NCI-H1694 treated with DMSO at 0.1 percent for 48 hours (cell line): Measurements from ENCODE around the gene NRIP1.

ENCODE experiments used
- DNase-seq: peaks from one replicate; lab custom pipeline; 2025; lab: John Stamatoyannopoulos, UW

NRIP1 gene, protein sequence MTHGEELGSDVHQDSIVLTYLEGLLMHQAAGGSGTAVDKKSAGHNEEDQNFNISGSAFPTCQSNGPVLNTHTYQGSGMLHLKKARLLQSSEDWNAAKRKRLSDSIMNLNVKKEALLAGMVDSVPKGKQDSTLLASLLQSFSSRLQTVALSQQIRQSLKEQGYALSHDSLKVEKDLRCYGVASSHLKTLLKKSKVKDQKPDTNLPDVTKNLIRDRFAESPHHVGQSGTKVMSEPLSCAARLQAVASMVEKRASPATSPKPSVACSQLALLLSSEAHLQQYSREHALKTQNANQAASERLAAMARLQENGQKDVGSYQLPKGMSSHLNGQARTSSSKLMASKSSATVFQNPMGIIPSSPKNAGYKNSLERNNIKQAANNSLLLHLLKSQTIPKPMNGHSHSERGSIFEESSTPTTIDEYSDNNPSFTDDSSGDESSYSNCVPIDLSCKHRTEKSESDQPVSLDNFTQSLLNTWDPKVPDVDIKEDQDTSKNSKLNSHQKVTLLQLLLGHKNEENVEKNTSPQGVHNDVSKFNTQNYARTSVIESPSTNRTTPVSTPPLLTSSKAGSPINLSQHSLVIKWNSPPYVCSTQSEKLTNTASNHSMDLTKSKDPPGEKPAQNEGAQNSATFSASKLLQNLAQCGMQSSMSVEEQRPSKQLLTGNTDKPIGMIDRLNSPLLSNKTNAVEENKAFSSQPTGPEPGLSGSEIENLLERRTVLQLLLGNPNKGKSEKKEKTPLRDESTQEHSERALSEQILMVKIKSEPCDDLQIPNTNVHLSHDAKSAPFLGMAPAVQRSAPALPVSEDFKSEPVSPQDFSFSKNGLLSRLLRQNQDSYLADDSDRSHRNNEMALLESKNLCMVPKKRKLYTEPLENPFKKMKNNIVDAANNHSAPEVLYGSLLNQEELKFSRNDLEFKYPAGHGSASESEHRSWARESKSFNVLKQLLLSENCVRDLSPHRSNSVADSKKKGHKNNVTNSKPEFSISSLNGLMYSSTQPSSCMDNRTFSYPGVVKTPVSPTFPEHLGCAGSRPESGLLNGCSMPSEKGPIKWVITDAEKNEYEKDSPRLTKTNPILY (N-terminal part only)

GRCh38 chr21:15064576-15065391, at the start of gene NRIP1:
Gene NRIP1, minus strand, starts transcription at chr21:15065000. Its CDS starts 96,808 bp downstream, at chr21:14968192.
- DNase-seq, result no peak

DNA sequence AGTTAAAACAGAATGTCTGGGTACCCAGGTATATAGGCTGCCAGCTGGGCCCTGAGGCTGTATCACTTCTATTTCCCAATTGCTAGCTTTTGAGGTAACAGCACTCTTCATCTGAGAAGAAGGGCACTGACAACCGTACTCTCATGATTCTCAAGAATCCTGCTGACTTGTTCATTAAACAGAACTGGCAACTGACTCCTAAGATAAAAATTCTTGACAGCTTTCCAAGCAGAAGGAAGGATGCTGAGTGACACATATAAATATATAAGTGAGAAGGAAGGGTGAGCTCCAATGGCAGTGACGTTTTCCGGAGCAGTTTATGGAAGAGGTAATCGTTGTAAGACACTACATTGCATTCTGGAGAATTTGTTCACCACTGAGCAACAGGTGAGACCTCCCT, 48.1 kb upstream of the NRIP1 start:
- no peak for DNase-seq

DNA sequence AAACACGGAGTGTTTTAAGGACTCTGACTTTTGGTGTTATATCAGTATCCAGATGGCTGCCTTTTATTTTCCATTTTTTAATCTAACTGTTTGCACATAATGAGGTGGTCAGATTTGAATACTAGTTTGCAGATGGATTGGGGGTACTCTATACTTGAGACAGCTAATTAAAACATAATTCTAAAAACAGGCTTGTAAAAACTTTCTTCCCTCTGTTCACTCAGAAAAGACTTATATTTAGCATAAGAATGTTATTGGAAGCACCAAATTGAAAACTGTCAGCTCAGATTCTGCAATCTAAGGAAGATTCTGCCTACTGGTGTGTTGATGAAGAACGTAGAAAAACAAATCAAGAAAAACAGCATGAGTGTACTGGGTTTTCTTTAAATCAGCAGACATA, 44.0 kb upstream of the NRIP1 start:
- no peak for DNase-seq

DNA sequence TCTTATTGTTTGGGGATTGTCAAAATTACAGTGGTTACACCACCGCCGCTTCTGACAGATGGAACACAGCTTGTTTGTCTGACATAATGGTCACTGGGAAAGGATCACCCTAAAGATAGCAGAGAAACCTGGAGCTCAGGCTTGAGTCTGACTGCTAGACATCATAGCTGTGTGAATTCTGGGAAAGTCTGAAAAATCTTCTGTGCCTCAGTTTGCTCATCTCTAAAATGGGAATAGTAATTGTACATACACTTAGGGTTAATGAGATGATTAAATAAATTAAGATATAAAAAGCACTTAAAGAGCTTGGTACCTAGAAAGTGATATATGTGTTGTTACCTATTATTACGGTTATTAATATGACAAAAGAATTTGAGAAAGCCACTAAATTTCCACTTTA, 39.7 kb upstream of the NRIP1 start:
- DNase-seq, result no peak

- DNase-seq, result no peak
Observed at GRCh38 chr21:15098908-15099307, 34.1 kb upstream of the NRIP1 start.

DNA sequence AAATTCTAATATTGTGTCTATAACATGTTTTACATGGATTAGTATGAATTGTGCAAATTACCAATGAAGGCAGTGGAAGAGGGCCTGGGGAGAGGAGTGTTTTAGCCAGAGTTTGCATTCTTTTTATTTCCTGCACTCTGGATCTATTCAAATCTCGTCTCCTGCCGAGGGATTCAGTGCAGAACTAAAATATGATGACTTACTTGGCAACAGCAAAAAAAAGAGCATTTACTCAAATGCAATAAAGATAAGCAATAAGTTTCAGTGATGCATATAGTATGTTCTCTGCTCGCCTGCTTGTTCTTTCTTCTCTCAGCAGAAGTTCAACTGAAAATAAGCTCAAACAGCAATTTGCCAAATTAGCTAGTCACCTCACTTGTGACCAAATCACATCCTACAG, 33.4 kb upstream of the NRIP1 start:
- no peak for DNase-seq

GRCh38 chr21:15097580-15097979, 32.8 kb upstream of the NRIP1 start:
- DNase-seq, result no peak

- no peak for DNase-seq
Observed at GRCh38 chr21:15096146-15096545, 31.3 kb upstream of the NRIP1 start.

DNA sequence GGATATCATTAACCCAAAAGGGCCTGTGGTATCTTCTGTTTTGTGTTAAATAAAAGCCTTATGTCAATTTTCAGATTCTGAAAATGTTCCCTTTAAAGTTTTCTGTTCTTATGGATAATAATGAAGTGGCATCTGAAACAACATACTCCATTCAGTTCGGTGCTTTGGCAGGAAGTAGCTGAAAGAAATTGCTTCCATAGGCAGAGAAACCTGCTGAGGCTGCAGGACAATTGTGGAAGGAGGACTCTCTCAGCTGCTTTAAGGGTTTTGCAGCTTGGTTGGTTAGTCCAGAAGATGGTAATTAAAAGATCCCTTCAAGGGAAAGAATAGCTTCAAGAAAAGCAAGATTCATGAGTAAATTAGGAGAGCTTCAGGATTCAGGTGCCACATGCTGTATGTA, 30.5 kb upstream of the NRIP1 start:
- no peak for DNase-seq

DNA sequence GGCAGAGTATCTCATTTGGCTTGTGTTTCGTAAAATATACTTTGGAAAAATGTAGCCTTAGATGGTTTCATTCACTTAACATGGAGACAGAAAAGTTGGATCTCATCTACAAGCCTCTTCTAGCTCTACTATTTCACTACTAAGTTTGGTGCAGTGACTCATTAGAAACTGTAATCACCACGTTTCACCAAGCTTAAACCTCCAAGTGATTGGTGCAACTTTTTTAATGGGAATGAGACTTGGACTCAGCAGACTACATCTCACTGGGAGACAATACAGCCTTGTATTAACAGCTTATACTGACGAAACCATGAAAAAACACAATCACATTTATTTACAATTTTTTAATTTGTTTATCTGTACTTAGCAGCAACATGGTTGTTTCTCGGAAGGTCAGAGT, 29.9 kb upstream of the NRIP1 start:
- DNase-seq, result no peak

GRCh38 chr21:15093216-15093615, 28.4 kb upstream of the NRIP1 start:
- DNase-seq, result no peak

- no peak for DNase-seq
Observed at GRCh38 chr21:15092745-15093144, 27.9 kb upstream of the NRIP1 start.

GRCh38 chr21:15090390-15090789, 25.6 kb upstream of the NRIP1 start:
- no peak for DNase-seq

GRCh38 chr21:15088488-15088887, 23.7 kb upstream of the NRIP1 start:
- DNase-seq, result no peak

- no peak for DNase-seq
Observed at GRCh38 chr21:15084668-15085067, 19.9 kb upstream of the NRIP1 start.

DNA sequence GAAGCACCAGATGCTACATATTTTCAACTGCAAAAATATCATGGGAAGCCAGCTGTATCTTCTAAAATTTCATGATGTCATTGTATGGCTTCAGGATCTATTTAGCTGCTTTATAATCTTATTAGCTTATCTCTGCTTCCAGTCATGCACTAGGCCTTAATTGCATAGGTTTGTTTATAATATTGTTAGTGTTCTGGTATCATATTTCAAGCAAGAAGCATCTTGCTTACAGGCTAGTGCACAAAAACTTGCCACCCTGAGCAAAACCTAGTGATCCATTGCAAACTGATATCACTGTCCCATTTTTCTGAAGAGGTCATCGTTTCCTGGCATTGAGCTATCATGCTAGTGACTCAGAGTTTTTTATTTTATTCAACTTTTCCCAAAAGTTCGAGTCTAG, 15.7 kb upstream of the NRIP1 start:
- no peak for DNase-seq

DNA sequence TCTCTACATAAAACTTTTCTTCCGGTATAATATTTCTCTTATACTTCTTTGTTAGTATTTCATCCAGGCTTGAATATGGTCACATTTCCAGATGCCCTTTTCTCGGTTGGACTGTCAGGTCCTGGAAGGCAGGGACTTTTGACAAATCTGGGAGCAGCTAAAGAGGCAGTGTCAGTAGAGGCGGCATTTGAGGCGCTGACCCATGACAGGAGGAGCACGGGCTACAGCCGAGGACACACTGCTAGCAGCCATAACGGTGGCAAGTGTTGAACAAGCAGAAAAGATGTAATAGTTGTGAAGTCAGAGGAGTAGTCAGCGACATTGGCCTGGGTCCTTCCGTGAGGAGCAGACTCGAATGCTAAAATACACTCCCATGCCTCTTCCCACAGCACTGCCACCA, 14.5 kb upstream of the NRIP1 start:
- DNase-seq, result no peak

DNA sequence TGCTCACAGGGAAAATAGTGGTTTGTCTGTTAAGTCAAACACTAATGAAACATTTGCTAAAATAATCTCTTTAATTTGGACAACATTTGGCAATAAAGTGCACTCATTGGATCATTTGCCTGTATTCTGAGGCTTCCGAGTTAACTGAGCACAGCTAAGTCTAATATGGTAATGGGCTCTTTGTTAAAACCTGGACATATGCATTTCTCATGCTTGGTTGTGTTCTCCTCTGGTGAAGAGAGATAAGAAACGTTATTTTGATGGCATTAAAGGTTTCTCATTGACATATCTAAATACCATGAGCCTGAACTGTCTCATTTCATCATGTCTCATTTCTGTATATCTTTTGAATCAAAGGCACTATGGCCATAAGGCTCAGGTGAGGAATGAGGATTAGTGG, 13.4 kb upstream of the NRIP1 start:
- no peak for DNase-seq

GRCh38 chr21:15077529-15078145, 12.8 kb upstream of the NRIP1 start:
- no peak for DNase-seq

GRCh38 chr21:15076730-15077129, 11.9 kb upstream of the NRIP1 start:
- DNase-seq, result no peak

- no peak for DNase-seq
Observed at GRCh38 chr21:15071009-15071408, 6.2 kb upstream of the NRIP1 start.
